K562 (cell line): ENCODE results near the gene EFCAB13. TPM values are rescaled to one million over a fixed set of nuclear protein-coding genes. Genes with fewer than 3 reads are reported as not detected.

ENCODE experiments used
- ARNT ChIP-seq, 2 experiments: fragments of 450-650 bp; IDR thresholded peaks; 2 replicates each; pipeline ENCODE4 v1.6.1; 2016; ENCODE audit warnings: mild to moderate bottlenecking in 1 of 2
- BRD9 ChIP-seq: fragments of 450-650 bp; IDR thresholded peaks from 2 replicates; pipeline ENCODE4 v1.6.1; 2018; ENCODE audit warnings: low read depth; ENCODE audit not compliant: partially characterized antibody
- CHCHD3 ChIP-seq: fragments of 250-450 bp; sonication (Bioruptor Pico); IDR thresholded peaks from 2 replicates; pipeline ENCODE4 v2.1.2; 2022; ENCODE audit warnings: mild to moderate bottlenecking
- ETV5 ChIP-seq: sonication (generic); formaldehyde crosslinking; IDR thresholded peaks from 2 replicates; pipeline ENCODE4 v1.4.0; 2020; ENCODE audit warnings: low read depth, mild to moderate bottlenecking, missing genetic modification reagents
- KDM2B ChIP-seq: fragments of 250-450 bp; sonication (Bioruptor Pico); IDR thresholded peaks from 2 replicates; pipeline ENCODE4 v1.8.0; 2021; ENCODE audit warnings: mild to moderate bottlenecking, moderate library complexity
- MEF2A ChIP-seq: IDR thresholded peaks from 2 replicates; pipeline ENCODE4 v1.6.1; 2011; ENCODE audit warnings: low read depth, mild to moderate bottlenecking, low read length, moderate library complexity; ENCODE audit not compliant: control insufficient read depth
- NFATC3 ChIP-seq: fragments of 450-650 bp; IDR thresholded peaks from 2 replicates; pipeline ENCODE4 v1.6.1; 2017; ENCODE audit warnings: mild to moderate bottlenecking
- POU5F1 ChIP-seq: fragments of 150-350 bp; IDR thresholded peaks from 2 replicates; pipeline ENCODE4 v1.6.1; 2014; ENCODE audit warnings: borderline replicate concordance, low read length, low read depth, mild to moderate bottlenecking; ENCODE audit not compliant: partially characterized antibody
- SIRT6 ChIP-seq: IDR thresholded peaks from one replicate; pipeline ENCODE4 v1.6.1; 2012; ENCODE audit warnings: low read depth, mild to moderate bottlenecking, control low read depth, inconsistent platforms, low read length, moderate library complexity
- polyA plus RNA-seq, 8 experiments: library from polyadenylated mRNA; depleted of rRNA in 4 of 8; stranded (reverse) in 5 of 8; unstranded in 3 of 8; fragments of >200 nt; fragmentation: Nextera tagmentation in 2 of 8; fragmentation: Illumina TruSeq in 1 of 8; extraction: Ambion mirVana in 2 of 8; extraction: Trizol in 1 of 8; gene quantifications; 2 replicates each; pipeline versions ENCODE4 v1.2.1 to v1.2.3, GENCODE V29; 2011 to 2014; ENCODE audit warnings: inconsistent platforms in 1 of 8, missing spikeins in 1 of 8
- total RNA-seq, 7 experiments: library from RNA; depleted of rRNA in 6 of 7; stranded (reverse); fragments of >200 nt in 6 of 7; fragmentation: Illumina TruSeq in 2 of 7; extraction: Trizol in 2 of 7; gene quantifications; 2 replicates each; pipeline versions ENCODE4 v1.2.1 to v1.2.3, GENCODE V29; 2011 to 2021; ENCODE audit warnings: low replicate concordance in 1 of 7
- TF ChIP-seq, protein P1 (sequence below), 2 experiments: fragments of 450-650 bp; formaldehyde crosslinking in 1 of 2; IDR thresholded peaks; 2 replicates each; pipeline versions ENCODE4 v1.4.0 to v1.6.1; 2014 to 2020; ENCODE audit warnings: mild to moderate bottlenecking in 2 of 2, borderline replicate concordance in 1 of 2, low read depth in 1 of 2
- TF ChIP-seq, protein P2 (sequence below): sonication (generic); formaldehyde crosslinking; IDR thresholded peaks from 2 replicates; pipeline ENCODE4 v1.4.0; 2020; ENCODE audit warnings: mild to moderate bottlenecking, missing genetic modification reagents
- TF ChIP-seq, protein P3 (sequence below): sonication (generic); formaldehyde crosslinking; IDR thresholded peaks from 2 replicates; pipeline ENCODE4 v1.8.1; 2023; ENCODE audit warnings: mild to moderate bottlenecking, missing genetic modification reagents

The EFCAB13 gene
- total and polyA plus RNA-seq, 9 of the 15 experiments (the other 6 are each of a cell fraction or from before 2014, with no cell fraction given), result 0.32 to 1.3 (median 0.95) TPM

DNA sequence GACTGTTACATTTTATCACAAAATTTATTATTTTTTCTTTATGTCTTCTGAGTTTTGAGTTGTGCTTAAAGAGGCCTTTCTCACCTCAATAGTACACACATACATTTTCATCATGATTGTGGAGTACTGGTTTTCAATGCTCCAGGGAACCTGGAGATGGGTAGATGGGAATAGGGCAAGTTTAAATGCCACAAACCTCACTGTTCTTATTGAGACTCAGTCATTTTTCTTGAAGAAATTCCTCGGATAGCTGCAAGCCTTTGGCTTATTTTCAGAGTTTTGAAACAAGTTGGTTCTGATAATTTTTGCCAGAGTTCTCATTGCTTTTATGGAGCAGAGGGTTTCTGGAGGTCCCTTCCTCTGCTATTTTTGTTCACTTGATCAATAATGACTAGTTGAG, 34.9 kb downstream of the EFCAB13 start (continued):
- TF ChIP-seq, protein P1, sequence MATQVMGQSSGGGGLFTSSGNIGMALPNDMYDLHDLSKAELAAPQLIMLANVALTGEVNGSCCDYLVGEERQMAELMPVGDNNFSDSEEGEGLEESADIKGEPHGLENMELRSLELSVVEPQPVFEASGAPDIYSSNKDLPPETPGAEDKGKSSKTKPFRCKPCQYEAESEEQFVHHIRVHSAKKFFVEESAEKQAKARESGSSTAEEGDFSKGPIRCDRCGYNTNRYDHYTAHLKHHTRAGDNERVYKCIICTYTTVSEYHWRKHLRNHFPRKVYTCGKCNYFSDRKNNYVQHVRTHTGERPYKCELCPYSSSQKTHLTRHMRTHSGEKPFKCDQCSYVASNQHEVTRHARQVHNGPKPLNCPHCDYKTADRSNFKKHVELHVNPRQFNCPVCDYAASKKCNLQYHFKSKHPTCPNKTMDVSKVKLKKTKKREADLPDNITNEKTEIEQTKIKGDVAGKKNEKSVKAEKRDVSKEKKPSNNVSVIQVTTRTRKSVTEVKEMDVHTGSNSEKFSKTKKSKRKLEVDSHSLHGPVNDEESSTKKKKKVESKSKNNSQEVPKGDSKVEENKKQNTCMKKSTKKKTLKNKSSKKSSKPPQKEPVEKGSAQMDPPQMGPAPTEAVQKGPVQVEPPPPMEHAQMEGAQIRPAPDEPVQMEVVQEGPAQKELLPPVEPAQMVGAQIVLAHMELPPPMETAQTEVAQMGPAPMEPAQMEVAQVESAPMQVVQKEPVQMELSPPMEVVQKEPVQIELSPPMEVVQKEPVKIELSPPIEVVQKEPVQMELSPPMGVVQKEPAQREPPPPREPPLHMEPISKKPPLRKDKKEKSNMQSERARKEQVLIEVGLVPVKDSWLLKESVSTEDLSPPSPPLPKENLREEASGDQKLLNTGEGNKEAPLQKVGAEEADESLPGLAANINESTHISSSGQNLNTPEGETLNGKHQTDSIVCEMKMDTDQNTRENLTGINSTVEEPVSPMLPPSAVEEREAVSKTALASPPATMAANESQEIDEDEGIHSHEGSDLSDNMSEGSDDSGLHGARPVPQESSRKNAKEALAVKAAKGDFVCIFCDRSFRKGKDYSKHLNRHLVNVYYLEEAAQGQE (IDR thresholded peaks at IDR 0.05; ENCODE audit: borderline replicate concordance), result no peak
- TF ChIP-seq, protein P1 (CRISPR knock-in tag; IDR thresholded peaks at IDR 0.05; ENCODE audit: low read depth), result no peak
- TF ChIP-seq BRD9 (no peak), KDM2B (CRISPR knock-in tag) (no peak), POU5F1 (no peak), ARNT (IDR thresholded peaks at IDR 0.05) (no peak), NFATC3 (no peak), MEF2A (no peak), SIRT6 (no peak), ETV5 (no peak), CHCHD3 (CRISPR knock-in tag) (no peak)
- TF ChIP-seq, protein P2, sequence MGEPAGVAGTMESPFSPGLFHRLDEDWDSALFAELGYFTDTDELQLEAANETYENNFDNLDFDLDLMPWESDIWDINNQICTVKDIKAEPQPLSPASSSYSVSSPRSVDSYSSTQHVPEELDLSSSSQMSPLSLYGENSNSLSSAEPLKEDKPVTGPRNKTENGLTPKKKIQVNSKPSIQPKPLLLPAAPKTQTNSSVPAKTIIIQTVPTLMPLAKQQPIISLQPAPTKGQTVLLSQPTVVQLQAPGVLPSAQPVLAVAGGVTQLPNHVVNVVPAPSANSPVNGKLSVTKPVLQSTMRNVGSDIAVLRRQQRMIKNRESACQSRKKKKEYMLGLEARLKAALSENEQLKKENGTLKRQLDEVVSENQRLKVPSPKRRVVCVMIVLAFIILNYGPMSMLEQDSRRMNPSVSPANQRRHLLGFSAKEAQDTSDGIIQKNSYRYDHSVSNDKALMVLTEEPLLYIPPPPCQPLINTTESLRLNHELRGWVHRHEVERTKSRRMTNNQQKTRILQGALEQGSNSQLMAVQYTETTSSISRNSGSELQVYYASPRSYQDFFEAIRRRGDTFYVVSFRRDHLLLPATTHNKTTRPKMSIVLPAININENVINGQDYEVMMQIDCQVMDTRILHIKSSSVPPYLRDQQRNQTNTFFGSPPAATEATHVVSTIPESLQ (CRISPR knock-in tag), result no peak
- TF ChIP-seq, protein P3, sequence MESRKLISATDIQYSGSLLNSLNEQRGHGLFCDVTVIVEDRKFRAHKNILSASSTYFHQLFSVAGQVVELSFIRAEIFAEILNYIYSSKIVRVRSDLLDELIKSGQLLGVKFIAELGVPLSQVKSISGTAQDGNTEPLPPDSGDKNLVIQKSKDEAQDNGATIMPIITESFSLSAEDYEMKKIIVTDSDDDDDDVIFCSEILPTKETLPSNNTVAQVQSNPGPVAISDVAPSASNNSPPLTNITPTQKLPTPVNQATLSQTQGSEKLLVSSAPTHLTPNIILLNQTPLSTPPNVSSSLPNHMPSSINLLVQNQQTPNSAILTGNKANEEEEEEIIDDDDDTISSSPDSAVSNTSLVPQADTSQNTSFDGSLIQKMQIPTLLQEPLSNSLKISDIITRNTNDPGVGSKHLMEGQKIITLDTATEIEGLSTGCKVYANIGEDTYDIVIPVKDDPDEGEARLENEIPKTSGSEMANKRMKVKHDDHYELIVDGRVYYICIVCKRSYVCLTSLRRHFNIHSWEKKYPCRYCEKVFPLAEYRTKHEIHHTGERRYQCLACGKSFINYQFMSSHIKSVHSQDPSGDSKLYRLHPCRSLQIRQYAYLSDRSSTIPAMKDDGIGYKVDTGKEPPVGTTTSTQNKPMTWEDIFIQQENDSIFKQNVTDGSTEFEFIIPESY (CRISPR knock-in tag), result no peak
